NT2/D1 (cell line): ENCODE measurements around the gene TIMM44.

Source experiments
- SUZ12 ChIP-seq: IDR thresholded peaks from 2 replicates; pipeline ENCODE4 v1.6.1; 2011; ENCODE audit not compliant: insufficient read length, insufficient read depth; ENCODE audit errors: extremely low read depth
- YY1 ChIP-seq: IDR thresholded peaks from 2 replicates; pipeline ENCODE4 v1.6.1; 2011; ENCODE audit not compliant: insufficient read length, insufficient read depth
- ZNF274 ChIP-seq: IDR thresholded peaks from 2 replicates; pipeline ENCODE4 v1.6.1; 2011; ENCODE audit warnings: mild to moderate bottlenecking, low read depth, low read length

DNA sequence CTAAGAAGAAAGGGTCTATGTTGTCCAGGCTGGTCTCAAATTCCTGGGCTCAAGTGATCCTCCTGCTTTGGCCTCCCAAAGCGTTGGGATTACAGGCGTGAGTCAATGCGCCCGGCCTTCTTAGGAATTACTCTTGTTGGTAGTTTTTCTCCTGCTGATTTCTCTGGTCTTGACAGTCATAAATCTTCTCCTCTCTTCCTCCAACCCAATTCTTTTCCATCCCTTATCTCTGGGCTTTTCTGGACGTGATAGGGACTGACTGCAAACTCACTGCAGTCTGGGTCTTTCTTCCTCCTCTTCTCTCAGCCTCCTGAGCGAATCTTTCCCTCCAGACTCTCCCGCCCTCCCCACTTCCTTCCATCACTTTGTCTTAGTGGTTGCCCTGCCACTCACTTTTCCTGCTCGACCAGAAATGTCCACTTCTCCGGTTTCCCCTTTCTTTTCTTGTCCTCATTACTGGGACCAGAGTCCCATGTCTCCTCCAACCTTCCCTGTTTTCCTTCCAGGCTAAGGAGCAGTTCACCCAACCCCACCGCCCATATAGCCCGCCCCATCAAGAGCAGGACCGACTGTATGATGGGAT lies 21.9 kb upstream of the TIMM44 start:
- TF ChIP-seq YY1 (no peak), ZNF274 (no peak), SUZ12 (no peak)
